ENCODE data around the gene CITED1.
A peak's percentile ranks its signal among the peaks of the same experiment; 100 is the strongest.
"Not testable (repeated sequence)": the region's sequence is repeated elsewhere in the genome, so short reads cannot be mapped to it uniquely, and the experiment has no call there.

Gene CITED1
- 0 reads per million in 4 donors for total RNA-seq

- DNase-seq = peak in 1 of 5 donors; percentile 2
Observed at GRCh38 chrX:72305286-72306084, at the start of gene CITED1. TSS of gene CITED1 (minus strand) at chrX:72305914. CDS start at chrX:72302869, 3,045 bp downstream.

GRCh38 chrX:72352786-72353185, 47.1 kb upstream of the CITED1 start:
- DNase-seq = no peak

GRCh38 chrX:72351606-72352334, 46.1 kb upstream of the CITED1 start:
- DNase-seq = no peak

GRCh38 chrX:72349190-72349589, 43.5 kb upstream of the CITED1 start:
- peak in 1 of 5 donors; percentile 69 for DNase-seq

- DNase-seq = peak in 1 of 5 donors; percentile 35
Observed at GRCh38 chrX:72348247-72348979, 42.7 kb upstream of the CITED1 start.

- DNase-seq = no peak
Observed at GRCh38 chrX:72347366-72347765, 41.7 kb upstream of the CITED1 start.

GRCh38 chrX:72346302-72346949, 40.7 kb upstream of the CITED1 start:
- DNase-seq = no peak

GRCh38 chrX:72340626-72341025, 34.9 kb upstream of the CITED1 start:
- DNase-seq = no peak

GRCh38 chrX:72340041-72340440, 34.3 kb upstream of the CITED1 start:
- no peak for DNase-seq

GRCh38 chrX:72330131-72330530, 24.4 kb upstream of the CITED1 start:
- no peak for DNase-seq

GRCh38 chrX:72326605-72327300, 21.0 kb upstream of the CITED1 start:
- no peak for DNase-seq

GRCh38 chrX:72319651-72320050, 13.9 kb upstream of the CITED1 start:
- DNase-seq = not testable (repeated sequence)

- no peak for DNase-seq
Observed at GRCh38 chrX:72317139-72317538, 11.4 kb upstream of the CITED1 start.

- no peak for DNase-seq
Observed at GRCh38 chrX:72316408-72317110, 10.8 kb upstream of the CITED1 start.

GRCh38 chrX:72314881-72315280, 9.2 kb upstream of the CITED1 start:
- DNase-seq = no peak

GRCh38 chrX:72313707-72314641, 8.3 kb upstream of the CITED1 start:
- DNase-seq = no peak

GRCh38 chrX:72312311-72312940, 6.7 kb upstream of the CITED1 start:
- no peak for DNase-seq

- DNase-seq = no peak
Observed at GRCh38 chrX:72309297-72310071, 3.8 kb upstream of the CITED1 start.
